IMR-90 (cell line): Measurements from ENCODE around the gene MCM5. TPM values are rescaled to one million over a fixed set of nuclear protein-coding genes. Genes with fewer than 3 reads are reported as not detected.

Experiments used
- ATAC-seq: fragments of 200-7000 bp; cut with Tn5 transposase; 2 replicates; pipeline ENCODE4 v1.9.1; 2020; ENCODE audit warnings: low read depth, mild to moderate bottlenecking, moderate library complexity
- BruUV-seq: library from RNA; stranded (reverse); fragments of 400-500 nt; replicated peaks from 2 replicates; lab custom pipeline; 2021; lab: Mats Ljungman, UMichigan
- CTCF ChIA-PET: fragments of 300-600 bp; formaldehyde crosslinking; extraction: SDS; loops from one replicate; lab custom pipeline; 2021; ENCODE audit warnings: antibody characterized with exemption; lab: Yijun Ruan, JAX
- POLR2A ChIA-PET: fragments of 300-600 bp; sonication (Branson Sonifier 250); formaldehyde crosslinking; loops from one replicate; lab custom pipeline; 2022; ENCODE audit warnings: antibody characterized with exemption; ENCODE audit not compliant: unreplicated experiment; lab: Charles Lee
- DNase-seq: peaks from one replicate; pipeline ENCODE4 v3.0.0; 2013
- H2AFZ ChIP-seq: replicated peaks from 2 replicates; pipeline ENCODE3; 2013; ENCODE audit warnings: low read length, mild to moderate bottlenecking; ENCODE audit not compliant: poor library complexity
- H2AK5ac ChIP-seq: 2 replicates; pipeline ENCODE4 v1.6.1; 2013; ENCODE audit warnings: low read depth, low read length, inconsistent platforms
- H2AK9ac ChIP-seq: replicated peaks from 2 replicates; pipeline ENCODE3; 2013; ENCODE audit warnings: mild to moderate bottlenecking, low read depth, low read length, moderate library complexity; ENCODE audit not compliant: poor library complexity
- H2BK120ac ChIP-seq: 2 replicates; pipeline ENCODE4 v1.6.1; 2013; ENCODE audit warnings: low read depth, low read length, inconsistent platforms
- H2BK15ac ChIP-seq: 3 replicates; pipeline ENCODE4 v1.6.1; 2013; ENCODE audit warnings: low read depth, low read length, inconsistent platforms
- H2BK20ac ChIP-seq: 2 replicates; pipeline ENCODE4 v1.6.1; 2013; ENCODE audit warnings: low read depth, mild to moderate bottlenecking, inconsistent platforms, low read length, moderate library complexity
- H2BK5ac ChIP-seq: 2 replicates; pipeline ENCODE4 v1.6.1; 2013; ENCODE audit warnings: mild to moderate bottlenecking, low read depth, low read length, inconsistent platforms; ENCODE audit not compliant: poor library complexity, severe bottlenecking
- H3K14ac ChIP-seq: replicated peaks from 2 replicates; pipeline ENCODE4 v1.6.1; 2013; ENCODE audit warnings: low read depth, low read length, inconsistent platforms
- H3K18ac ChIP-seq: 2 replicates; pipeline ENCODE4 v1.6.1; 2013; ENCODE audit warnings: low read depth, low read length, control low read depth
- H3K23ac ChIP-seq: 2 replicates; pipeline ENCODE4 v1.6.1; 2013; ENCODE audit warnings: low read depth, low read length, inconsistent platforms
- H3K27ac ChIP-seq: 2 replicates; pipeline ENCODE4 v1.5.1; 2013; ENCODE audit warnings: mild to moderate bottlenecking, control low read depth, low read length; ENCODE audit not compliant: insufficient read depth
- H3K27me3 ChIP-seq: 2 replicates; pipeline ENCODE4 v1.6.1; 2013; ENCODE audit warnings: low read length; ENCODE audit not compliant: control insufficient read depth, insufficient read depth
- H3K36me3 ChIP-seq: 2 replicates; pipeline ENCODE4 v1.6.1; 2013; ENCODE audit warnings: low read length, mixed read lengths; ENCODE audit not compliant: control insufficient read depth, insufficient read depth
- H3K4ac ChIP-seq: 2 replicates; pipeline ENCODE4 v1.6.1; 2013; ENCODE audit warnings: low read depth, low read length, inconsistent platforms
- H3K4me1 ChIP-seq: 2 replicates; pipeline ENCODE4 v1.6.1; 2013; ENCODE audit warnings: low read length, mixed read lengths; ENCODE audit not compliant: control insufficient read depth, insufficient read depth
- H3K4me2 ChIP-seq: 2 replicates; pipeline ENCODE4 v1.6.1; 2013; ENCODE audit warnings: low read depth, mild to moderate bottlenecking, control low read depth, low read length, moderate library complexity
- H3K4me3 ChIP-seq: 2 replicates; pipeline ENCODE4 v1.5.1; 2013; ENCODE audit warnings: low read depth, mild to moderate bottlenecking, control low read depth, low read length, moderate library complexity; ENCODE audit not compliant: insufficient read depth
- H3K56ac ChIP-seq: 2 replicates; pipeline ENCODE4 v1.6.1; 2013; ENCODE audit warnings: low read length, inconsistent platforms; ENCODE audit not compliant: insufficient read depth; ENCODE audit errors: extremely low read depth
- H3K79me1 ChIP-seq, 2 experiments: 2 replicates each; pipeline ENCODE4 v1.6.1; 2013; ENCODE audit warnings: low read length in 2 of 2, inconsistent platforms in 1 of 2, low read depth in 1 of 2
- H3K9ac ChIP-seq: 2 replicates; pipeline ENCODE4 v1.6.1; 2013; ENCODE audit warnings: low read depth, low read length, control low read depth
- H3K9me1 ChIP-seq: 2 replicates; pipeline ENCODE4 v1.6.1; 2013; ENCODE audit warnings: low read length, inconsistent platforms; ENCODE audit not compliant: insufficient read depth
- H3K9me3 ChIP-seq: 2 replicates; pipeline ENCODE4 v1.6.1; 2013; ENCODE audit warnings: low read length; ENCODE audit not compliant: control insufficient read depth, insufficient read depth
- H4K20me1 ChIP-seq: 2 replicates; pipeline ENCODE4 v1.6.1; 2013; ENCODE audit warnings: low read length, inconsistent platforms; ENCODE audit not compliant: insufficient read depth
- H4K5ac ChIP-seq: 2 replicates; pipeline ENCODE4 v1.6.1; 2013; ENCODE audit warnings: mild to moderate bottlenecking, low read depth, low read length, control low read depth
- H4K8ac ChIP-seq, 2 experiments: 2 replicates each; pipeline ENCODE4 v1.6.1; 2013; ENCODE audit warnings: low read depth in 2 of 2, low read length in 2 of 2, control low read depth in 1 of 2, inconsistent platforms in 1 of 2
- H4K91ac ChIP-seq: 2 replicates; pipeline ENCODE4 v1.6.1; 2013; ENCODE audit warnings: low read depth, low read length, inconsistent platforms; ENCODE audit not compliant: insufficient read depth
- BHLHE40 ChIP-seq: fragments of 150-350 bp; IDR thresholded peaks from 2 replicates; pipeline ENCODE4 v1.6.1; 2016; ENCODE audit warnings: mild to moderate bottlenecking, low read depth, low read length
- CEBPB ChIP-seq: IDR thresholded peaks from 2 replicates; pipeline ENCODE4 v1.6.1; 2012; ENCODE audit warnings: low read depth, low read length, improper control_type of control experiment
- CHD1 ChIP-seq: IDR thresholded peaks from 2 replicates; pipeline ENCODE4 v1.6.1; 2012; ENCODE audit warnings: low read depth, low read length, improper control_type of control experiment
- FOS ChIP-seq: fragments of 150-350 bp; IDR thresholded peaks from 2 replicates; pipeline ENCODE4 v1.6.1; 2016; ENCODE audit warnings: low read depth, low read length
- MAFK ChIP-seq: IDR thresholded peaks from 2 replicates; pipeline ENCODE4 v1.6.1; 2012; ENCODE audit warnings: low read depth, low read length, improper control_type of control experiment
- MAZ ChIP-seq: IDR thresholded peaks from 2 replicates; pipeline ENCODE4 v1.6.1; 2012; ENCODE audit warnings: low read depth, mild to moderate bottlenecking, low read length, improper control_type of control experiment, moderate library complexity, borderline replicate concordance
- MXI1 ChIP-seq: IDR thresholded peaks from 2 replicates; pipeline ENCODE4 v1.6.1; 2012; ENCODE audit warnings: low read depth, mild to moderate bottlenecking, low read length, moderate library complexity, borderline replicate concordance
- NFE2L2 ChIP-seq: fragments of 150-350 bp; IDR thresholded peaks from 2 replicates; pipeline ENCODE4 v1.6.1; 2016; ENCODE audit warnings: low read depth, mild to moderate bottlenecking, low read length
- POLR2A ChIP-seq: IDR thresholded peaks from 2 replicates; pipeline ENCODE4 v1.6.1; 2012; ENCODE audit warnings: mild to moderate bottlenecking, low read depth, low read length
- RAD21 ChIP-seq: IDR thresholded peaks from 2 replicates; pipeline ENCODE4 v1.6.1; 2012; ENCODE audit warnings: low read length, improper control_type of control experiment
- RCOR1 ChIP-seq: IDR thresholded peaks from 2 replicates; pipeline ENCODE4 v1.6.1; 2012; ENCODE audit warnings: mild to moderate bottlenecking, low read length, improper control_type of control experiment; ENCODE audit not compliant: insufficient replicate concordance
- RFX5 ChIP-seq: IDR thresholded peaks from 2 replicates; pipeline ENCODE4 v1.8.0; 2012; ENCODE audit warnings: low read depth, mild to moderate bottlenecking, low read length, moderate library complexity
- SMC3 ChIP-seq: fragments of 150-350 bp; IDR thresholded peaks from 2 replicates; pipeline ENCODE4 v1.6.1; 2016; ENCODE audit warnings: low read depth, mild to moderate bottlenecking, antibody characterized with exemption, low read length, moderate library complexity
- WGBS, 2 experiments: methylation state at CpG; one replicate each; pipeline versions ENCODE4 v1.1.5 to v1.1.7; 2013; ENCODE audit warnings: missing lambda C conversion rate in 2 of 2; ENCODE audit not compliant: insufficient read length in 1 of 2; ENCODE audit errors: extremely low coverage in 2 of 2; 5-methylcytosine and 5-hydroxymethylcytosine counted together
- dilution Hi-C: fragments of 300-500 bp; cut with HindIII; formaldehyde crosslinking; loops from one replicate; pipeline ENCODE4 v1.14.3; 2018; ENCODE audit warnings: low sequenced_read_pairs; ENCODE audit not compliant: unreplicated experiment
- in situ Hi-C: fragments of 300-500 bp; cut with MboI; formaldehyde crosslinking; loops from 3 replicates; pipeline ENCODE4 v1.14.3; 2019; ENCODE audit warnings: low sequenced_read_pairs, inconsistent platforms, mixed read lengths
- intact Hi-C: fragments of 100-400 bp; cut with micrococcal nuclease; formaldehyde crosslinking; loops from 2 replicates; pipeline ENCODE4 v1.10.0; 2022
- polyA plus RNA-seq, 3 experiments: library from polyadenylated mRNA; depleted of rRNA; stranded (reverse); fragments of >200 nt; gene quantifications; 2 replicates each; pipeline ENCODE4 v1.2.3, GENCODE V29; 2012; ENCODE audit warnings: low replicate concordance in 1 of 3
- total RNA-seq: library from RNA; depleted of rRNA; stranded (reverse); fragments of >200 nt; gene quantifications from 2 replicates; pipeline ENCODE4 v1.2.3, GENCODE V29; 2012
- TF ChIP-seq, protein P1 (sequence below): conservative IDR thresholded peaks from 2 replicates; pipeline ENCODE4 v1.5.1; 2012; ENCODE audit warnings: mild to moderate bottlenecking, low read depth, low read length, improper control_type of control experiment
- TF ChIP-seq, protein P2 (sequence below): fragments of 150-350 bp; IDR thresholded peaks from 2 replicates; pipeline ENCODE4 v1.6.1; 2016; ENCODE audit warnings: low read depth, mild to moderate bottlenecking, low read length, moderate library complexity, borderline replicate concordance
- TF ChIP-seq, protein P3 (sequence below): fragments of 150-350 bp; IDR thresholded peaks from 2 replicates; pipeline ENCODE4 v1.6.1; 2017; ENCODE audit warnings: mild to moderate bottlenecking, antibody characterized with exemption, low read length, low read depth

The MCM5 gene
- total and polyA plus RNA-seq, 2 of the 4 experiments (the other 2 are of a cell fraction): 43.0 to 58.6 TPM

DNA sequence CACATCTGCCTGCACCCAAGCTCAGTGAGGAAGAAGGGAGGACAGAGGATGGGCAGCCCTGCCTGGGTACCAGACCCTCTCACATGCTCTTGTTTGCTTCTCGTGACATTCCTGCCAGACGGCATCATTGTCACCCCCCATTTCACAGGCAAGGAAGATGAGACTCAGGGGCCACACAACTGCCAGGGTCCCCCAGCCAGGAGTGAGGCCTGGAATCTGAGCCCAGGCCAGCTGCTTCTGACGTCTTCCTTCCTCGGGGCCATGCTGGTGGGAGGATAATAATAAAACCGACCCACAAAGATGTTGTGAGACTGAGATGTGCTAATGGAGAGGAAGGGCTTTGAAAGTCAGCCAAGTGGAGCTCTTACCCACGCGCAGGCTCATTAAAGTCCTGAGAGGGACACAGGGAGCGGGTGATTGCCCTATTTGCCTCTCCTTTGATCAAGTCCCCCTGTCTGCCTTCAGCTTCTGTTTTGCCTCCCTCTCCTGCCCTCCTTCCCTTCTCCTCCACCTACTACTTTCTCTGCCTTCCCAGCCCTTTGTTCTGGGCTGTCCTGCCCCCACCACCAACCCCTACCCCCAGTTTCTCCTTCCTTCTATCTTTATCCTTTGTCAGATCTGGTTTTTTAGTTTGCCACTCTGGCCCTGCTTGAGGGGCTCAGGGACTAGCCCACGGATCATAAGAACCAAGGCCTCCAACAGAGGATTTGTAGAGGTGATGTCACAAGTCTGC is 62.7 kb downstream of the MCM5 start:
- ChIA-PET CTCF (no interaction called here), POLR2A (no interaction called here)
- no peak overlapping the region for H3K9ac ChIP-seq
- H3K27ac ChIP-seq: no peak overlapping the region
- peak overlapping the region; percentile 54 for H2BK5ac ChIP-seq
- WGBS, 2 experiments: 67% methylated on average over 3 of the region's 9 CpGs; no CpG with 5 or more reads in 1 of the 2 experiments
- H4K20me1 ChIP-seq: no peaks in the 10 kb centered on the region
- no peak overlapping the region for H4K8ac ChIP-seq
- intact Hi-C loops: no loop called here
- in situ Hi-C loops: no loop called here
- no peak overlapping the region for H2BK15ac ChIP-seq
- no TSS peak for BruUV-seq
- H3K56ac ChIP-seq: no peak overlapping the region
- H4K91ac ChIP-seq: no peak overlapping the region
- no peaks in the 10 kb centered on the region for H3K79me1 ChIP-seq
- no peak overlapping the region for H3K14ac ChIP-seq
- no peak overlapping the region for H2AK5ac ChIP-seq
- H3K4ac ChIP-seq: no peak overlapping the region
- H2AFZ ChIP-seq: peak overlapping the region; percentile 23
- no peak overlapping the region for H2AK9ac ChIP-seq
- no peak overlapping the region for H3K18ac ChIP-seq
- no peak overlapping the region for H4K5ac ChIP-seq
- H3K23ac ChIP-seq: no peak overlapping the region
- H3K4me2 ChIP-seq: no peak overlapping the region
- H3K9me3 ChIP-seq: no peaks in the 10 kb centered on the region
- no peak for TF ChIP-seq RFX5
- no peak for TF ChIP-seq SMC3
- TF ChIP-seq, protein P1, sequence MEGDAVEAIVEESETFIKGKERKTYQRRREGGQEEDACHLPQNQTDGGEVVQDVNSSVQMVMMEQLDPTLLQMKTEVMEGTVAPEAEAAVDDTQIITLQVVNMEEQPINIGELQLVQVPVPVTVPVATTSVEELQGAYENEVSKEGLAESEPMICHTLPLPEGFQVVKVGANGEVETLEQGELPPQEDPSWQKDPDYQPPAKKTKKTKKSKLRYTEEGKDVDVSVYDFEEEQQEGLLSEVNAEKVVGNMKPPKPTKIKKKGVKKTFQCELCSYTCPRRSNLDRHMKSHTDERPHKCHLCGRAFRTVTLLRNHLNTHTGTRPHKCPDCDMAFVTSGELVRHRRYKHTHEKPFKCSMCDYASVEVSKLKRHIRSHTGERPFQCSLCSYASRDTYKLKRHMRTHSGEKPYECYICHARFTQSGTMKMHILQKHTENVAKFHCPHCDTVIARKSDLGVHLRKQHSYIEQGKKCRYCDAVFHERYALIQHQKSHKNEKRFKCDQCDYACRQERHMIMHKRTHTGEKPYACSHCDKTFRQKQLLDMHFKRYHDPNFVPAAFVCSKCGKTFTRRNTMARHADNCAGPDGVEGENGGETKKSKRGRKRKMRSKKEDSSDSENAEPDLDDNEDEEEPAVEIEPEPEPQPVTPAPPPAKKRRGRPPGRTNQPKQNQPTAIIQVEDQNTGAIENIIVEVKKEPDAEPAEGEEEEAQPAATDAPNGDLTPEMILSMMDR: no peak
- TF ChIP-seq BHLHE40: no peak
- no peak for TF ChIP-seq RAD21
- TF ChIP-seq POLR2A: no peak
- TF ChIP-seq CHD1: no peak
- TF ChIP-seq RCOR1: no peak
- TF ChIP-seq CEBPB: no peak
- TF ChIP-seq, protein P2, sequence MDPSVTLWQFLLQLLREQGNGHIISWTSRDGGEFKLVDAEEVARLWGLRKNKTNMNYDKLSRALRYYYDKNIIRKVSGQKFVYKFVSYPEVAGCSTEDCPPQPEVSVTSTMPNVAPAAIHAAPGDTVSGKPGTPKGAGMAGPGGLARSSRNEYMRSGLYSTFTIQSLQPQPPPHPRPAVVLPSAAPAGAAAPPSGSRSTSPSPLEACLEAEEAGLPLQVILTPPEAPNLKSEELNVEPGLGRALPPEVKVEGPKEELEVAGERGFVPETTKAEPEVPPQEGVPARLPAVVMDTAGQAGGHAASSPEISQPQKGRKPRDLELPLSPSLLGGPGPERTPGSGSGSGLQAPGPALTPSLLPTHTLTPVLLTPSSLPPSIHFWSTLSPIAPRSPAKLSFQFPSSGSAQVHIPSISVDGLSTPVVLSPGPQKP: no peak
- TF ChIP-seq FOS: no peak
- TF ChIP-seq, protein P3, sequence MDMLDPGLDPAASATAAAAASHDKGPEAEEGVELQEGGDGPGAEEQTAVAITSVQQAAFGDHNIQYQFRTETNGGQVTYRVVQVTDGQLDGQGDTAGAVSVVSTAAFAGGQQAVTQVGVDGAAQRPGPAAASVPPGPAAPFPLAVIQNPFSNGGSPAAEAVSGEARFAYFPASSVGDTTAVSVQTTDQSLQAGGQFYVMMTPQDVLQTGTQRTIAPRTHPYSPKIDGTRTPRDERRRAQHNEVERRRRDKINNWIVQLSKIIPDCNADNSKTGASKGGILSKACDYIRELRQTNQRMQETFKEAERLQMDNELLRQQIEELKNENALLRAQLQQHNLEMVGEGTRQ: no peak
- no peak for TF ChIP-seq MXI1
- TF ChIP-seq NFE2L2: no peak
- no peak for TF ChIP-seq MAZ
- no peak for TF ChIP-seq MAFK
- H3K27me3 ChIP-seq: no peaks in the 10 kb centered on the region
- peaks cover 2% of the 10 kb centered on the region for H3K4me1 ChIP-seq
- H3K9me1 ChIP-seq: no peaks in the 10 kb centered on the region; the same call in 1 of the 2 replicates
- ATAC-seq: no peak
- DNase-seq: no peak
- H3K4me3 ChIP-seq: no peak overlapping the region
- H3K36me3 ChIP-seq: no peaks in the 10 kb centered on the region
- H2BK120ac ChIP-seq: no peak overlapping the region
- dilution Hi-C loops: no loop called here
- no peak overlapping the region for H2BK20ac ChIP-seq
